HepG2 (cell line): Measurements from ENCODE around the gene CDKN2C. TPM values are rescaled to one million over a fixed set of nuclear protein-coding genes. Genes with fewer than 3 reads are reported as not detected.

ENCODE experiments used
- ATAC-seq: fragments of 200-7000 bp; cut with Tn5 transposase; 3 replicates; pipeline ENCODE4 v1.9.1; 2020; ENCODE audit warnings: mild to moderate bottlenecking, moderate library complexity
- BruUV-seq: library from RNA; stranded (reverse); fragments of 400-500 nt; replicated peaks from 2 replicates; lab custom pipeline; 2021; lab: Mats Ljungman, UMichigan
- CTCF ChIA-PET: fragments of 300-600 bp; formaldehyde crosslinking; extraction: SDS; loops from one replicate; lab custom pipeline; 2021; ENCODE audit warnings: low total read pairs, inconsistent platforms, low intra/inter-chr PET ratio; lab: Yijun Ruan, JAX
- POLR2A ChIA-PET: fragments of 350-600 bp; sonication (Branson Sonifier 250); formaldehyde crosslinking; loops from one replicate; lab custom pipeline; 2020; ENCODE audit warnings: antibody characterized with exemption, inconsistent platforms; lab: Yijun Ruan, JAX
- DNase-seq: peaks from one replicate; pipeline ENCODE4 v3.0.0-alpha.2; 2015; ENCODE audit warnings: low spot score
- FAIRE-seq: peaks from 3 replicates; lab custom pipeline; 2011; peaks lifted over from hg19 to GRCh38; lab: Jason Lieb, UNC
- H2AFZ ChIP-seq: one replicate; pipeline ENCODE4 v1.6.1; 2011; ENCODE audit warnings: low read length, inconsistent platforms
- H3K27ac ChIP-seq: fragments of 300-600 bp; 3 replicates; pipeline ENCODE4 v1.8.0; 2011; ENCODE audit warnings: mixed run types, mild to moderate bottlenecking, mixed read lengths, low read length, inconsistent platforms; ENCODE audit not compliant: insufficient read depth; ENCODE audit errors: extremely low read length
- H3K27me3 ChIP-seq, 2 experiments: fragments of 200-600 bp in 1 of 2; 2 replicates in 1 of 2; 3 replicates in 1 of 2; pipeline versions ENCODE4 v1.6.0 to v1.8.0; 2011; ENCODE audit warnings: low read length in 2 of 2, mild to moderate bottlenecking in 2 of 2, moderate library complexity in 2 of 2, inconsistent platforms in 1 of 2; ENCODE audit not compliant: insufficient read depth in 2 of 2, control insufficient read depth in 1 of 2
- H3K36me3 ChIP-seq, 2 experiments: fragments of 200-600 bp in 1 of 2; replicated peaks in 1 of 2; 2 replicates in 1 of 2; 3 replicates in 1 of 2; pipeline versions ENCODE4 v1.5.1 to v1.8.0; 2011; ENCODE audit warnings: low read length in 2 of 2, inconsistent platforms in 1 of 2; ENCODE audit not compliant: insufficient read depth in 2 of 2, control insufficient read depth in 1 of 2
- H3K4me1 ChIP-seq: 2 replicates; pipeline ENCODE4 v1.5.1; 2012; ENCODE audit warnings: low read length, inconsistent platforms; ENCODE audit not compliant: insufficient read depth
- H3K4me2 ChIP-seq: 2 replicates; pipeline ENCODE4 v1.6.0; 2011; ENCODE audit warnings: low read depth, low read length, inconsistent platforms
- H3K4me3 ChIP-seq, 3 experiments: fragments of 200-600 bp in 1 of 3; sonication (generic), shearing (Covaris generic) in 1 of 3; replicated peaks in 1 of 3; 2 replicates each; pipeline ENCODE4 v1.5.1; 2011 to 2016; ENCODE audit warnings: low read length in 3 of 3, inconsistent platforms in 2 of 3, low read depth in 2 of 3, mild to moderate bottlenecking in 2 of 3, control low read depth in 1 of 3, mixed read lengths in 1 of 3; ENCODE audit not compliant: insufficient read depth in 1 of 3
- H3K79me2 ChIP-seq: one replicate; pipeline ENCODE4 v1.6.1; 2011; ENCODE audit warnings: low read length, inconsistent platforms; ENCODE audit not compliant: insufficient read depth
- H3K9ac ChIP-seq: 2 replicates; pipeline ENCODE4 v1.6.0; 2011; ENCODE audit warnings: mild to moderate bottlenecking, low read depth, low read length, inconsistent platforms; ENCODE audit not compliant: insufficient read depth
- H3K9me3 ChIP-seq: 2 replicates; pipeline ENCODE4 v1.5.1; 2012; ENCODE audit warnings: mild to moderate bottlenecking, low read length
- H4K20me1 ChIP-seq: 2 replicates; pipeline ENCODE4 v1.6.0; 2011; ENCODE audit warnings: inconsistent platforms, mild to moderate bottlenecking, low read length, moderate library complexity; ENCODE audit not compliant: insufficient read depth
- ATF3 ChIP-seq: sonication (generic); formaldehyde crosslinking; IDR thresholded peaks from 2 replicates; pipeline ENCODE4 v1.4.0; 2020; ENCODE audit warnings: missing genetic modification reagents
- FOXK1 ChIP-seq: sonication (generic); formaldehyde crosslinking; IDR thresholded peaks from 2 replicates; pipeline ENCODE4 v1.4.0; 2020; ENCODE audit warnings: low read depth, missing genetic modification reagents, borderline replicate concordance
- GLMP ChIP-seq: sonication (generic); formaldehyde crosslinking; IDR thresholded peaks from 2 replicates; pipeline ENCODE4 v1.9.0; 2021; ENCODE audit warnings: missing genetic modification reagents, mild to moderate bottlenecking, borderline replicate concordance
- HDAC1 ChIP-seq: sonication (generic); formaldehyde crosslinking; IDR thresholded peaks from 2 replicates; pipeline ENCODE4 v1.5.1; 2020; ENCODE audit warnings: mild to moderate bottlenecking, missing genetic modification reagents
- HNRNPLL ChIP-seq: fragments of 200-400 bp; formaldehyde crosslinking; IDR thresholded peaks from 2 replicates; pipeline ENCODE4 v1.6.1; 2017; ENCODE audit warnings: mild to moderate bottlenecking, low read depth, low read length; ENCODE audit not compliant: poor library complexity, severe bottlenecking
- HOXD1 ChIP-seq: sonication (generic); formaldehyde crosslinking; IDR thresholded peaks from 2 replicates; pipeline ENCODE4 v1.5.0; 2020; ENCODE audit warnings: missing genetic modification reagents
- KLF16 ChIP-seq, 2 experiments: sonication (generic) in 1 of 2; formaldehyde crosslinking in 1 of 2; IDR thresholded peaks; 2 replicates each; pipeline versions ENCODE4 v1.6.1 to v1.8.0; 2016 to 2023; ENCODE audit warnings: missing genetic modification reagents in 2 of 2, missing compliant biosample characterization in 1 of 2
- KLF9 ChIP-seq: IDR thresholded peaks from 2 replicates; pipeline ENCODE4 v1.6.1; 2016; ENCODE audit warnings: low read depth
- RBM39 ChIP-seq: fragments of 200-400 bp; formaldehyde crosslinking; IDR thresholded peaks from one replicate; pipeline ENCODE4 v1.6.1; 2018; ENCODE audit warnings: antibody characterized with exemption, mild to moderate bottlenecking, low read depth, low read length; ENCODE audit not compliant: poor library complexity, severe bottlenecking
- TIGD3 ChIP-seq: sonication (generic); formaldehyde crosslinking; IDR thresholded peaks from 2 replicates; pipeline ENCODE4 v1.5.1; 2020; ENCODE audit warnings: mild to moderate bottlenecking, missing genetic modification reagents, borderline replicate concordance
- XRCC5 ChIP-seq: fragments of 200-400 bp; formaldehyde crosslinking; optimal IDR thresholded peaks from 2 replicates; pipeline ENCODE3; 2017; ENCODE audit warnings: mild to moderate bottlenecking, low read length
- ZFX ChIP-seq: sonication (generic); formaldehyde crosslinking; IDR thresholded peaks from 2 replicates; pipeline ENCODE4 v1.4.0; 2020; ENCODE audit warnings: mild to moderate bottlenecking, low read depth, missing genetic modification reagents, moderate library complexity
- ZNF333 ChIP-seq: sonication (generic); formaldehyde crosslinking; IDR thresholded peaks from 2 replicates; pipeline ENCODE4 v1.4.0; 2020; ENCODE audit warnings: mild to moderate bottlenecking, missing genetic modification reagents, borderline replicate concordance
- ZNF614 ChIP-seq: IDR thresholded peaks from 2 replicates; pipeline ENCODE4 v1.6.1; 2018; ENCODE audit warnings: missing biosample characterization, missing genetic modification reagents, inconsistent platforms, borderline replicate concordance
- ZNF839 ChIP-seq: sonication (generic); formaldehyde crosslinking; IDR thresholded peaks from 2 replicates; pipeline ENCODE4 v1.4.0; 2020; ENCODE audit warnings: missing genetic modification reagents, mild to moderate bottlenecking, borderline replicate concordance
- ZNF878 ChIP-seq: sonication (generic); formaldehyde crosslinking; IDR thresholded peaks from 2 replicates; pipeline ENCODE4 v1.8.1; 2023; ENCODE audit warnings: mild to moderate bottlenecking, missing genetic modification reagents, moderate library complexity
- ZSCAN22 ChIP-seq: sonication (generic); formaldehyde crosslinking; IDR thresholded peaks from 2 replicates; pipeline ENCODE4 v1.4.0; 2020; ENCODE audit warnings: mild to moderate bottlenecking, missing genetic modification reagents
- WGBS: methylation state at CpG from one replicate; pipeline ENCODE4 v1.1.6; 2017; ENCODE audit warnings: low lambda C conversion rate; 5-methylcytosine and 5-hydroxymethylcytosine counted together
- in situ Hi-C: cut with HindIII; loops from 2 replicates; pipeline ENCODE4 v1.10.0; 2017; ENCODE audit warnings: low pct_unique_long_range_greater_than_20kb; ENCODE audit not compliant: extremely low pct_ligation_motif_present
- intact Hi-C: fragments of 100-400 bp; cut with micrococcal nuclease; formaldehyde crosslinking; loops from one replicate; pipeline ENCODE4 v1.10.0; 2022; ENCODE audit not compliant: unreplicated experiment
- polyA plus RNA-seq, 8 experiments: library from polyadenylated mRNA; depleted of rRNA in 3 of 8; stranded (reverse) in 7 of 8; unstranded in 1 of 8; fragments of >200 nt; fragmentation: Illumina TruSeq in 4 of 8; extraction: Trizol in 4 of 8; gene quantifications; 2 replicates each; pipeline versions ENCODE4 v1.2.1 to v1.2.3, GENCODE V29; 2011 to 2016; ENCODE audit warnings: low read depth in 4 of 8, missing spikeins in 1 of 8, mixed read lengths in 1 of 8; ENCODE audit not compliant: insufficient read depth in 1 of 8
- total RNA-seq, 5 experiments: library from RNA; depleted of rRNA; stranded (reverse); fragments of >200 nt; fragmentation: Illumina TruSeq; extraction: Trizol; gene quantifications; 2 replicates each; pipeline ENCODE4 v1.2.3, GENCODE V29; 2016; ENCODE audit warnings: low read depth in 1 of 5

Gene CDKN2C
- total and polyA plus RNA-seq, 2 of the 13 experiments (the other 11 are each of a cell fraction or from before 2014, with no cell fraction given), result 7.8 to 13.7 TPM

GRCh38 chr1:50973875-50974617 lies 4.0 kb downstream of the CDKN2C start:
- FAIRE-seq (no peak), DNase-seq (no peak), ATAC-seq (no peak)
- no peak overlapping the region for H3K9ac ChIP-seq
- ChIA-PET POLR2A (no interaction called here), CTCF (no interaction called here)
- no peak overlapping the region for H3K4me3 ChIP-seq
- BruUV-seq, result no TSS peak
- no peaks in the 10 kb centered on the region; a peak in 1 of 5 replicates for H3K27me3 ChIP-seq
- WGBS, result 96% methylated on average over 12 of the region's 13 CpGs
- peaks cover 39% of the 10 kb centered on the region for H3K79me2 ChIP-seq
- intact Hi-C loops, result no loop called here
- H4K20me1 ChIP-seq, result no peaks in the 10 kb centered on the region
- in situ Hi-C loops, result loop anchor here (10.0 kb wide), 1 partner anchor 61 kb away; no protein-coding TSS in a partner anchor
- H3K27ac ChIP-seq, result no peak overlapping the region
- H3K36me3 ChIP-seq, result peaks cover 0 to 4% of the 10 kb centered on the region in 2 experiments; a peak in 2 of 5 replicates
- H3K4me2 ChIP-seq, result no peak overlapping the region
- no peaks in the 10 kb centered on the region for H3K9me3 ChIP-seq
- H2AFZ ChIP-seq, result no peak overlapping the region
- H3K4me1 ChIP-seq, result peaks cover 24% of the 10 kb centered on the region
- TF ChIP-seq HNRNPLL (no peak), ZSCAN22 (CRISPR knock-in tag) (no peak), HDAC1 (CRISPR knock-in tag) (no peak), TIGD3 (CRISPR knock-in tag) (no peak), ZNF614 (CRISPR knock-in tag) (no peak), FOXK1 (no peak), HOXD1 (CRISPR knock-in tag) (no peak), ZFX (CRISPR knock-in tag) (no peak), KLF16 (CRISPR knock-in tag; IDR thresholded peaks at IDR 0.05) (no peak), GLMP (no peak), RBM39 (no peak), ZNF839 (CRISPR knock-in tag) (no peak), ZNF333 (CRISPR knock-in tag) (no peak), ATF3 (CRISPR knock-in tag) (no peak), XRCC5 (no peak), KLF9 (CRISPR knock-in tag) (no peak), ZNF878 (CRISPR knock-in tag) (no peak)
